Measurements from ENCODE around the gene MPIG6B. TPM values are rescaled to one million over a fixed set of nuclear protein-coding genes. Genes with fewer than 3 reads are reported as not detected.
A peak's percentile ranks its signal among the peaks of the same experiment; 100 is the strongest.

Gene MPIG6B
- total RNA-seq, 2 donors from 2014 or later = 0.20 TPM; not detected in 1

DNA sequence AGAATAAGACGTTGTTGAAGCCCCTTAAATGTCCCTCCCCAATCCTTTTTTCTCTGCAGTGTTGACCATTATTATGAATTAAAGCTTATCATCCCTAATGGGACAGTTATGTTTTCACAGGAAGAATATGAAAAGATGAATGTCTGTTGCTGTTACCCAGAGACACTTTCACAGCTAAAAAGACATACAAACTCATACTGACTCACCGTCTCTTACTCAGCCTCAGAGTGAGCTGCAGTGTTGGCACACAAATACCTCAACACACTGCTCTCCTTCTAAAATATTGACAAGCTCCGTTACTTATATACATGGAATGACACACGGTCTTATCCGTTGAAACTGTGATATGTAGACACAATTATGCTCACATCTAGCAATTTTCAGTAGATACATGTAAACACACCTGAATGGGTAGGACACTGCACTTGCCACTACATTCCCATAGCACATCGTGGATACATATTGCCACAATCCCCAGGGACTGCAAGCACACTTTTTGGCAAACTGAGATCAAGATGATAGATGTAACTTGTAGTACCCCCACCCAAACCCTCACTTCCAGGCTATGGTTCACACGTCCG lies 29.7 kb downstream of the MPIG6B start:
- intact Hi-C loops (cut with DNase I, micrococcal nuclease) = no loop called here

DNA sequence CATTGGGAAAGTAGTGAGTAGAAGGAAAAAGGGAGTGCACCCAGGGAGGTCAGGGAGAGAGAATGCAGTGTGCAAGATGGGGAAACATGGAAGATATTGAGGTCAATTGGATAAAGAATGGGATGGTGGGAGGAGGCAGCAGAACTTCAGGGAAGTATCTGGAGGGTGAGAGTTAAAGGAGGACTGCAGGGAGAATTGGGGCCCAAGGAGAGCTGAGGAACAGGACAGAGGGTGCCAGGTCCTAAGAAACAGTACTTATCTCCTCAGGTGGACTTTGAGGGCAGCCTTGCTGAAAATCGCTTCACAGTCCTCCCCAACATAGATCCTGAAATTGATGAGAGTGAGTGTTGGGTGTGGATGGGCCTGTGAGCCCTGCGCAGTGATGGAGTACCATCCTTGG lies 35.1 kb downstream of the MPIG6B start:
- ATAC-seq (no peak), DNase-seq (no peak)
- intact Hi-C loops (cut with DNase I, micrococcal nuclease) = no loop called here

More for the DNA sequence above, 29.7 kb downstream of the MPIG6B start:
- DNase-seq (no peak), ATAC-seq (no peak)

DNA sequence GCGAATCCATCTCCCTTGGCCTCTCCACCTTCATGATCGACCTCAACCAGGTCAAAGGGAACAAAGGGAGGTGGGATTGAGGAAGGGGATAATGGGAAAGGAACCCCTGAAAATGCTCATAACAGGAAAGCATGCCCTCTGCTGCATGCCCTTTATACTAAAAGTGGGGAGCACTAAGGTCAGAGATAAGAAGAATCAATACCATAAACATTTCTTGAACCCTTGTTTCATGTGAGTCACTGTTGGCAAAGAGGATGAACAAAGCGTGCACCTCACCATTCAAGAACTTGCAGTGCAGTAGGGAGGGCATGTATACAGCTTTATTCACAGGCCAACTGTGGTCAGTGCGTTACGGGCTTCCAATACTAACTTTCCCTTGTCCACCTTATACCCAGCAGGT lies 37.6 kb downstream of the MPIG6B start:
- ATAC-seq (no peak), DNase-seq (no peak)
- intact Hi-C loops (cut with DNase I, micrococcal nuclease) = no loop called here

GRCh38 chr6:31761343-31761742 lies 38.2 kb downstream of the MPIG6B start:
- DNase-seq = no peak

GRCh38 chr6:31762356-31762755 lies 39.2 kb downstream of the MPIG6B start, which contains the start of gene SAPCD1:
SAPCD1 (plus strand) TSS chr6:31762656; CDS start chr6:31763055, 399 bp downstream.
- no peak for ATAC-seq
- intact Hi-C loops (cut with DNase I, micrococcal nuclease) = no loop called here
- no peak for DNase-seq

More at GRCh38 chr6:31761343-31761742, 38.2 kb downstream of the MPIG6B start:
- intact Hi-C loops (cut with DNase I, micrococcal nuclease) = no loop called here
- ATAC-seq = no peak

DNA sequence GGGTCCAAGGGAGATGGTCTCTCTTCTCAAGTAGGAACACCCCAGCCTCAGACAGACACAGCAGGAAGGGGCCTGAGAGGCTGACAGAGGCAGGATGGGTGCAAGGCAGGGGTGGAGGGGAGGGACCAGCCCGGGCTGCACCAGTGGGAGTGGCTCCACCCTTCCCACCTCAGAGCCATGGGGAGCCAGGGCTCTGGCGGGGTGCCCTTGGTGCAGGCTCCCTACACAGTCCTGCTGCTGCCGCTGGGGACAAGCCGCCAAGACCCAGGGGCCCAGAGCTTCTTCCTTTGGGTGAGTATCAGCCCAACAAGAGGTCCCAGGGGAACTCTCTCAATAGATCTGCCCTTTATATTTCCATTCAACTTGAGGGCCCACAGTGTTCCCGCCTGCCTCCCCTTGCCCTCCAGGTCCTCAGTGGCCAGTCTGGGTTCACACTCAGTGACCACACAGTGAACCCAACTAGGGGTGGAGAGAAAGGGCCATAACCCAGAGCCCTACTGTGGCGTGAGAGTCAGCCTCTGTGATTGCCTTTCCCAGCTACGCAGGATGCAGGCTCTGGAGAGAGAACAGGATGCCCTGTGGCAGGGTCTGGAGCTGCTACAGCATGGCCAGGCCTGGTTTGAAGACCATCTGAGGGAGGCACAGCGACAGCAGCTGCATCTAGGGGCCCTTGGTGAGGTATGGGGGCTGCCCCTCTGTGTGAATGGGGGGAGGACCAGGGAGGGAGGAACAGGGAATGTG lies 39.9 kb downstream of the MPIG6B start:
- intact Hi-C loops (cut with DNase I, micrococcal nuclease) = no loop called here
- ATAC-seq (no peak), DNase-seq (no peak)

DNA sequence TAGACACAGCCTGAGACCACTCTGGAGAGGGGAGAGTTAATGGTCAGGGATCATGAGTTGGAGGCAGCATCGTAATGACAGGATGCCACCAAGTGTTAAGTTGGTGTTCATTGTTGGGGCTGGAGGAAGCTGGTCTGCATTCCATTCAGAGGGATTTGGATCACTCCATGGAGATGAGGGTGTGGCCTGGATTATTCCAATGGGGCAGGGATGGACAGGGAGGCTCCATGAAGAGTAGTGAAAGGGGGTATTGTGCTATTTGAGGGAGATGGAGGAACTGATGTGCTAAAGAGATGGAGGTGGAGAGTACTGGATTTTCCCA lies 40.4 kb downstream of the MPIG6B start:
- intact Hi-C loops (cut with DNase I, micrococcal nuclease) = no loop called here
- no peak for DNase-seq

GRCh38 chr6:31764198-31764597 lies 41.0 kb downstream of the MPIG6B start:
- ATAC-seq (peak; percentile 19), DNase-seq (no peak)
- intact Hi-C loops (cut with DNase I, micrococcal nuclease) = no loop called here

More for the DNA sequence above, 40.4 kb downstream of the MPIG6B start:
- ATAC-seq = peak; percentile 40

- intact Hi-C loops (cut with DNase I, micrococcal nuclease) = loop anchor here in 1 of 2 donors (5.0 kb wide), 1 partner anchor 83 kb away; the partner anchor contains the start of gene LY6G5C
- no peak for ATAC-seq
- DNase-seq = no peak
Observed at GRCh38 chr6:31765559-31765909, 42.4 kb downstream of the MPIG6B start.

DNA sequence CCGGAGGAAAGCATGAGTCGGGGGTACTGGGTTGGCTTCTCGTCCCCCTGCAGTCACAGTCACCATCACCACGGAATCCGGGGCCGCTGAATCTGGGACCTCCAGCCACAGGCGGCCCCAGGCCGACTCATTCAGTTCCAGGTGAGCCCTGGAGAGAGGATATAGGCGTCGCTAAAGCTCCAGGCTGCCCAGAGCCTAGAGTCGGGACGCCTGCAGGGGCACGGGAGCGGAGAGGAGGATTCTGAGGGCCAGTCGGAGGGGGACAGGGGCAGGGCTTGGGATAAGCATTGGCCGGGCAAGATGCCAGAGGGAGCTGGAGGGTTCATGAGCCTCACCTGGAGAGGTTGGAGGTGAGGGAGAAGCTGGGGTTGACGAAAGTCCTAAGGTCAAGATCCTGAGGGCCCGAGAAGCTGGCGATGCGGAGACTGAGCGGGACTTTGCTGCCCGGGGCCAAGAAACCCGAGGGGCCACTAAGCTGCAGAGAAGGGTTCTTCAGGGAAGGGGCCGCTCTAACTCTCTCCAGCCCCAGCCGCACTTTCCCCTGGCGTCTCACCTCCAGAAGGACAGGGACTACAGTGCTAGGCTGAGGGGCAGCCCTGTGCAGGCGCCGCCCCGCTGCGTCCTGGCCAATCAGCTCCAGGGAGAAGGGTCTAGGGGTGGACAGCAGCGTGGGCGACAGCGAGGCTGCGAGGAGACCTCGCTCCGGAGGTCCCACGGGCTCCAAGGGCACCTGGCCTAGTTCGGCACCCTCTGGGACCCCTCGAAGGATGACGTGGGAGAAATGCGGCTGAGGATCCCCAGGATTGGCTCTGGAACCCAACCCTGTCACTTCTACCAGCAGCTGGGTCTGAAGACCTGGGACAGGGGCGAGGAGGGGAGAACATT lies 43.0 kb downstream of the MPIG6B start:
- DNase-seq = peak in 1 of 2 donors; percentile 44
- ATAC-seq = no peak
- intact Hi-C loops (cut with DNase I, micrococcal nuclease) = loop anchor here in 1 of 2 donors (5.0 kb wide), 1 partner anchor 84 kb away; the partner anchor contains the start of gene LY6G5C

GRCh38 chr6:31767096-31767645 lies 44.0 kb downstream of the MPIG6B start:
- no peak for ATAC-seq

DNA sequence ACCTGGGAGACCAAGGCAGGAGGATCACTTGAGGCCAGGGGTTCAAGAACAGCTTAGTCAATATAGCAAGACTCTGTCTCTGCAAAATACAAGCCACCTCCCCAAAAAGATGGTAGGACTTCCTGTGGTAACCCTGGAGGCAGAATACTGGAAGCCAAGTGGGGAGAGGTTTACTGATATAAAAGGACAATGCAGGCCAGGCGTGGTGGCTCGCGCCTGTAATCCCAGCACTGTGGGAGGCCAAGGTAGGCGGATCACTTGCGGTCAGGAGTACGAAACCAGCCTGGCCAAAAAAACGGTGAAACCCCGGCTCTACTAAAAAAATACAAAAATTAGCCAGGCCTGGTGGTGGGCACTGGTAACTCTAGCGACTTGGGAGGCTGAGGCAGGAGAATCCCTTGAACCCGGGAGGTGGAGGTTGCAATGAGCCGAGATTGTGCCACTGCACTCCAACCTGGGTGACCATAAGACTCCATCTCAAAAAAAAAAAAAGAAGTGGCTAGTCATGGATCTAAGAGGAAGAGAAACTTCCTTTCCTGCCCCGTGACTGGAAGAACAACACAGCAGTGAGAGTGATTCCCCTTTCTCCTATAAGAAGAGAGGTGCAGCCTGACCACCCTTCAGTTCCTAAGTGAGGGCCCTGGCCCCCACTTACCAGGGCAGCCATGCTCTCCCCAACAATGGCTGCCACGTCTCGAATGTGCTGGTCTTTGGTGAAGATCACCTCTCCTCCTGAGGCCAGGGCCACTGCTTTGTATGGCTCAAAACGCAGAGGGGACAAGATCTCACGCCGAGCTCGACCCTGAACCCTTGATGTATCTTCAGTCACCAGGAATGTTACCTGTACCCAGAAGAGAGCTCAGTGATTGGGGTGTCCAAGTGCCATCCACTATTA lies 45.4 kb downstream of the MPIG6B start:
- intact Hi-C loops (cut with DNase I, micrococcal nuclease) = loop anchor here in 1 of 2 donors (5.0 kb wide), 1 partner anchor 86 kb away; the partner anchor contains the start of gene LY6G5C
- no peak for ATAC-seq
- no peak for DNase-seq

More at GRCh38 chr6:31767096-31767645, 44.0 kb downstream of the MPIG6B start:
- intact Hi-C loops (cut with DNase I, micrococcal nuclease) = loop anchor here in 1 of 2 donors (5.0 kb wide), 1 partner anchor 85 kb away; the partner anchor contains the start of gene LY6G5C
- DNase-seq = no peak

DNA sequence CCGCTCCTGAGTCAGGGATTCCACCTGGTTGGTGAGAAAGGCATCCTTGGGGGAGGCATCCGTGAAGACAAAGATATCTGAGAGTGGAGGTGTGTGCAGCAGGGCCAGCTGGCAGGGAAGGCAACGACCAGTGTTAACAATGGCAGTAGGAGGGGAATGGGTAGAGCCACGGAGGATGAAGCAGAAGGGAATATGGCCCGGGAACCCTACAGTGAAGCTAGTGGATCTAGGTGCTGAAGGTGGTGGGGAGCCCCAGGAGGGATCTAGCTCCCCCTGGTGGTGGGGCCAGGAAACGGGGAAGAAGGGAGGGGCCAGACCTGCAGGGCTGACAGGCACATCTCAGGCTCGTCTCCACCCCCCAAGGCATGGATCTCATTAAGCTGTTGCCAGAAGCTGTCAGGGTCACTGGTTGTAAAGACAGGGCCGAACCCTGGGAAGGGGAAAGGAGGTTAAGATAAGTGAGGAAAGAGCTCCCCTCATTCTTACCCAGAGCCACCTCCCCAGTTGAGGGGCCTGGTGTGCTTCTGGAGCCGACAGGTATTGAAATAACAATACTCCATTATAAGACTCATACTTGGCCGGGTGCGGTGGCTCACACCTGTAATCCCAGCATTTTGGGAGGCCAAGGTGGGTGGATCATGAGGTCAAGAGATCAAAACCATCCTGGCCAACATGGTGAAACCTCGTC lies 46.7 kb downstream of the MPIG6B start:
- DNase-seq = peak; percentile 87 to 91
- intact Hi-C loops (cut with DNase I, micrococcal nuclease) = loop anchor here in 1 of 2 donors (5.0 kb wide), 1 partner anchor 88 kb away; the partner anchor contains the start of gene LY6G5C

DNA sequence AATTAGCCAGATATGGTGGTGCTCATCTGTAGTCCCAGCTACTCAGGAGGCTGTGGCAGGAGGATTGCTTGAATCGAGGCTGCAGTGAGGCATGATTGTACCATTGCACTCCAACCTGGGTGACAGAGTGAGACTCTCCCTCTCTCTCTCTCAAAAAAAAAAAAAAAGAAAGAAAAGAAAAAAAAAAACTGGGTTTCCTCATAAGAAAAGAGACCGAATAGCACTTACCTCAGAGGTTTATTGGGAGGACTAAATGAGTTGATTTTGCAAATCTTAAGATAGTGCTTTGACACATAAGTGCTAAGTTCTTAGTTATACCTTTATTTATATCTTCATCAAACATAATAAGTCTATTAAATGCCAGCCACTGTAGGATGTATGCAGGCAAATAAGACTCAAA lies 47.7 kb downstream of the MPIG6B start:
- intact Hi-C loops (cut with DNase I, micrococcal nuclease) = no loop called here
- ATAC-seq (no peak), DNase-seq (no peak)

More for the DNA sequence above, 46.7 kb downstream of the MPIG6B start:
- peak; percentile 75 for ATAC-seq

- ATAC-seq (no peak), DNase-seq (no peak)
- intact Hi-C loops (cut with DNase I, micrococcal nuclease) = no loop called here
Observed at GRCh38 chr6:31771992-31772358, 48.8 kb downstream of the MPIG6B start.

DNA sequence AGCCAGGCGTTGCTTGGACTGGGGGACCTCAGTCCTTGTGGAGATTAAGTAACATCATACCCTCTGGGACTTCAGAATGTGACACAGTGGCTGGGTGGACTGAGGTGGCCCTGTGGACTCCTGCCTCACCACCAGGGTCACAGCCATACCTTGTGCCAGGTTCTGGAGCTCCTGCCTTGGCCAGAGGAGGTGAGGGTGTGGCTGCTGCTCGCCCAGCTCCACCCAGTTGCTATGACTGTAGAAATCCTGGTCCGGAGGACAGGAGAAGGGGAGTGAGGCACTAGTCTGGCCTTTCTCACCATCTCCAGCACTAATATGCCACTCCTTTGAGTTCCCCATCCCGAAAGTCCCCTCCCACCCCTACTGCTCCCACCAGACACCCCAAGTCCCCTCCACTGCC lies 52.0 kb downstream of the MPIG6B start:
- peak; percentile 69 to 80 for DNase-seq
- peak; percentile 69 for ATAC-seq
- intact Hi-C loops (cut with DNase I, micrococcal nuclease) = no loop called here

All from left colon (tissue), 2 donors.